ENCODE measurements around the gene COQ8A.
"Not testable (repeated sequence)": the region's sequence is repeated elsewhere in the genome, so short reads cannot be mapped to it uniquely, and the experiment has no call there.

COQ8A gene

DNA sequence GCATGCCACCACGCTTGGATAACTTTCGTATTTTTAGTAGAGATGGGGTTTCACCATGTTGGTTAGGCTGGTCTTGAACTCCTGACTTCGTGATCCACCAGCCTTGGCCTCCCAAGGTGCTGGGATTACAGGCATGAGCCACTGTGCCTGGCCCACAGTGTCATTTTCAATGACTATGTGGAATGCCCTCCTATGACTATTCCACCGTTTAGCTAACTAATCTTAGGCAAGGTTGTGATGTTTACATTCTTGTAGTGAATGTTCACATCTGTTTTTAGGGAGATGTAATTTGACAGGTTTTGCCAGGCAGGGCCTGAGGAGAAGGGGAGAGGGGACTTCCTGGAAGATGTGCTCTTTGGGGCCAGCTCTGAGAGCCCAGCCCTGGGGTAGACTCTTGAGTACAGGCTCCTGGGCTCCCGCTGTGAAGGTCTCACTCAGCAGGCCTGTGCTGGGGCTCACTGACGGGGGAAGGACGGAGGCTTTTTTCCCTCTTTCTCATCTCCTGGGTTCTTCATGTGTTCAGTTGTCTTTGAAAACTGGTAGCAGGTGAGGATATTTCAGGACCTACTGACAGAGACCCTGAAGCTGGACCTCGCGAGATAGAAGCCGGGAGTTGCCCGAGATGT lies 13.2 kb downstream of the COQ8A start:
- no peak for DNase-seq

DNA sequence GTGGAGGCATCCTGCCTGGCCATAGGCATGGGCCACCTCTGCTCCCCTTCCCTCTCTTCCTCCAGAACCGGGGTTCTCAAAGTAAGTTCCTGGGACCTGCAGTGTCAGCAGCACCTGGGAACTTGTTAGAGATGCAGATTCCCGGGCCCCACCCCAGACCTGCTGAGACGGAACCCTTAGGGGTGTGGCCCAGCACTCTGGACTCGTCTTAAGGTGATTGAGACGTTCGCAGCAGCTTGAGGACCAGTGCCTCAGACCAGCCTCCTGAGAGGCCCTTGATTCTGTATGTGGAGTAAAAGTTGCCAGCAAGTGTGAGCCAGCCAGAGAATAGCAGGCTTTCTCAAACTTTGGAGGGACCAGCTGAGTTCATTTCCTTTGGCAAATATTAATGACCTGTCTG lies 14.2 kb downstream of the COQ8A start:
- DNase-seq, result no peak

DNA sequence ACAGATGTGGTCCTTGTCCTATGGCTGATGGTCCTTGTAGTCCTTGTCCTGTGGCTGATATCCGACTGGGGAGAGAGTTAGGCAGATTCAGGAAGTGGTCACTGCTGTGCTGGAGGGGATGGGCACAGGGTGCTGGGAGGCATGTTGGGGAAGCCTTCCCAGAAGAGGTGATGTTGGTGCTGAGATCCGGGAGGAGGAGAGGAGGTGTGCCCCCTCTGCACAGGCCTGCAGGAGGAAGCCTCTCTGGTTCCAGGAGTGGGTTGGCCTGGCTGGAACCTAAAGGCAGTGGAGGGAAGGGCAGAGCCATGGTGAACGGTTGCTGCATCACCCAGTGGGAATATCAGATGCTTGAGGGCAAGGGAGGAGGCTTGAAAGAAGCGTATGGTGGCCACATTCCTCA lies 14.7 kb downstream of the COQ8A start:
- DNase-seq, result no peak

DNA sequence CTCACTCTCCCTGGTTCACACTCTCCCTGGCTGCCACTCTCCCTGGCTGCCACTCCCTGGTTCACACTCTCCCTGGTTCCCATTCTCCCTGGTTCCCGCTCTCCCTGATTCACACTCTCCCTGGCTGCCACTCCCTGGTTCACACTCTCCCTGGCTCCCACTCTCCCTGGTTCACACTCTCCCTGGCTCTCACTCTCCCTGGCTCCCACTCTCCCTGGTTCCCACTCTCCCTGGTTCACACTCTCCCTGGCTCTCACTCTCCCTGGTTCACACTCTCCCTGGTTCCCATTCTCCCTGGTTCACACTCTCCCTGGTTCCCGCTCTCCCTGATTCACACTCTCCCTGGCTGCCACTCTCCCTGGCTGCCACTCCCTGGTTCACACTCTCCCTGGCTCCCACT lies 15.8 kb downstream of the COQ8A start:
- not testable (repeated sequence) for DNase-seq

DNA sequence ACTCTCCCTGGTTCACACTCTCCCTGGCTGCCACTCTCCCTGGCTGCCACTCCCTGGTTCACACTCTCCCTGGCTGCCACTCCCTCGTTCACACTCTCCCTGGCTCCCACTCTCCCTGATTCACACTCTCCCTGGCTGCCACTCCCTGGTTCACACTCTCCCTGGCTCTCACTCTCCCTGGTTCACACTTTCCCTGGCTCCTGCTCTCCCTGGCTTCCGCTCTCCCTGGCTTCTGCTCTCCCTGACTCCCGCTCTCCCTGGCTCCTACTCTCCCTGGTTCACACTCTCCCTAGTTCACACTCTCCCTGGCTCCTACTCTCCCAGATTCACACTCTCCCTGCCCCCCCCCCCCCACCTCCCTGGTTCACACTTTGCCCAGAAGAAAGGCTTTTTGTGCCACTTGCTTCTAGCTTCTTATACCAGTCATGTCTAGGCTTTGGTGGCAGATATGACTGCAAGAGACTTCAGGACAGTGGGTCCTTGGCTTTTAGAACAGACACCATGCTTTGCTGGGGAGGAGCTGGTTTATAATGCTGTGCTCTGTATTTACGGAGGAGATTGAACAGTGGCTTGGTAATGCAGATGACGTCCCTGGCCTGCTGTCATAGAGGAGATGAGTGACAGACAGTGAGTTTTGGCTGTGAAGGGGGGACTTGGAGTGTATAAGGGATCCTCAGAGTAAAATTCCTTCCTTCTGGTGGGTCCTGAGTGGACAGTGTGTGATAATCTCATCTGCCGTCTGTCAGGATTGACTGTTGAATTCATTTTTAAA lies 17.0 kb downstream of the COQ8A start:
- no peak for DNase-seq

DNA sequence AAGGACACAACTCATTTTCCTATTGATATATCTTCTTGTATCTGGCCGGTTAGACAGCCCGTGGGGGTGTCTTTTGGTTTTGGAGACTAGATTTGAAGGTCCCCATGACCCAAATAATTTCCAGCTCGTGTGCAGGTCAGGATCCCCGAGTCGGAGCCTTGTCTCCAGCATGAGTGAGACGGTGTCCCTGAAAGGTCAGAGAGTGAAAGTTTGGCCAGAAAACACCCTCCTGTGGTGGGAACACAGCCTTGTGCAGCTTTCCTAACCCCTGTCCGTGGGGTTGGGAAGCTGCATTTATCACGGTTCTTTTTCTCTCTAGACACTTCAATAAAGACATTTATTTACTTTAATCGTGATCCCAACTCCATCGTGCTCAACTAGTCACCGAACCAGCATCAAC lies 17.6 kb downstream of the COQ8A start:
- DNase-seq, result no peak

DNA sequence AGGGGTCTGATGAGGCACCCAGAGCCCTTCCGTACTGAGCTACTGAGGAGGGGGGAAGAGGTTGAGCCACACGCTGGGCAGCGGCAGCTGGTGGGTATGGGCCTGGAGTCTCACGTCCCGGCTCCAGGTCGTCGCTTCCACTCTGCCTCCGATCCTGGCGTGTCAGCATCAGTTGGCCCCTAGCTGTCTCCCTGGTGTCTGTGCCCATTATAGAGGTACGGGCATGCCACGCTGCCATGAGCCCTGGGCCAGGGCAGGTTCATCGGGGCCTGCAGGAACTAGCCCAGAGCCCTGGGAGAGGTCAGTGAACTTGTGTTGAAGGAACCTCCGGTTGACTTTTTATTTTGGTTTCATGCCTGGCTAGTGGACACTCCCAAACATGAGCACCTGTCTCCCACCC lies 18.2 kb downstream of the COQ8A start:
- DNase-seq, result no peak

DNA sequence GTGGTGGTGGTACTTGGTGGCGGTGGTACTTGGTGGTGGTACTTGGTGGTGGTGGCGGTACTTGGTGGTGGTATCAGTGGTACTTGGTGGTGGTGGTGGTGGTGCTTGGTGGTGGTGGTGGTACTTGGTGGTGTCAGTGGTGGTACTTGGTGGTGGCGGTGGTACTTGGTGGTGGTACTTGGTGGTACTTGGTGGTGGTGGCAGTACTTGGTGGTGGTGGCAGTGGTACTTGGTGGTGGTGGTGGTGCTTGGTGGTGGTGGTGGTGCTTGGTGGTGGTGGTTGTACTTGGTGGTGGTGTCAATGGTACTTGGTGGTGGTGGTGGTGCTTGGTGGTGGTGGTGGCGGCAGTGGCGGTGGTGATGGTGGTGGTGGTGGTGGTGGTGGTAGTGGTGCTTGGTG lies 20.2 kb downstream of the COQ8A start:
- DNase-seq, result no peak

DNA sequence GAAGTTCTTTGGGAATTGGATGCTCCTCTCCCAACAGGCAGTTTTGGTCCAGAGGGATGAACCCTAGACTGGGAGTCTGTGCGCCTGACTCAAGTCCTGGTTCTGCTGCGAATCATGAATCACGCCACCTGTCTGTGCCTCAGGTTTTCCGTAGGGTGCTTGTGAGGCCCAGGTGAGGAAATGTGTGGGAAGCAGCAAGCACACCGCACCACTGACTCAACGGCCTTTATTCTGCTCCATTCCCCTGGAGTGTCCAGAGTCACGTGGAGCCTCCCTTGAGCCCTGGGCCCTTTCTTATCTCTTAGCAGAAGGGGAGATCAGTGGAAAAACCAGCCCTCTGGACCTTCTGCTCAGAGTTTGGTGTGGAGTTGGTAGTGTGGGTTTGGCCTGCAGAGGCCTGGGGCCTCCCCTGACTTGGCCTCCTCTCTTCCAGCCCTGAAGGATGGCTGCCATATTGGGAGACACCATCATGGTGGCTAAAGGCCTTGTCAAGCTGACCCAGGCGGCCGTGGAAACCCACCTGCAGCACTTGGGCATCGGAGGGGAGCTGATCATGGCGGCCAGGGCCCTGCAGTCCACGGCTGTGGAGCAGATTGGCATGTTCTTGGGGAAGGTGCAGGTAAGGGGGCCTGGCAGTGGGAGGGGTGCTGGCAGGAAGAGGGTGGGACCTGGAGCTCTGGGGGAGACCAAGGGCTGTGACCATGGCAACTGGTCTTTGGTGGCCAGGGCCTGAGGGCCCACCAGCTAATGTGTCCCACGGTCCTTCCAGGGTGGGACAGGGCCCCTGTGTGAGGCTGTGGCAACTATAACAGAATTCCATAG lies 21.1 kb downstream of the COQ8A start:
- DNase-seq, result no peak

DNA sequence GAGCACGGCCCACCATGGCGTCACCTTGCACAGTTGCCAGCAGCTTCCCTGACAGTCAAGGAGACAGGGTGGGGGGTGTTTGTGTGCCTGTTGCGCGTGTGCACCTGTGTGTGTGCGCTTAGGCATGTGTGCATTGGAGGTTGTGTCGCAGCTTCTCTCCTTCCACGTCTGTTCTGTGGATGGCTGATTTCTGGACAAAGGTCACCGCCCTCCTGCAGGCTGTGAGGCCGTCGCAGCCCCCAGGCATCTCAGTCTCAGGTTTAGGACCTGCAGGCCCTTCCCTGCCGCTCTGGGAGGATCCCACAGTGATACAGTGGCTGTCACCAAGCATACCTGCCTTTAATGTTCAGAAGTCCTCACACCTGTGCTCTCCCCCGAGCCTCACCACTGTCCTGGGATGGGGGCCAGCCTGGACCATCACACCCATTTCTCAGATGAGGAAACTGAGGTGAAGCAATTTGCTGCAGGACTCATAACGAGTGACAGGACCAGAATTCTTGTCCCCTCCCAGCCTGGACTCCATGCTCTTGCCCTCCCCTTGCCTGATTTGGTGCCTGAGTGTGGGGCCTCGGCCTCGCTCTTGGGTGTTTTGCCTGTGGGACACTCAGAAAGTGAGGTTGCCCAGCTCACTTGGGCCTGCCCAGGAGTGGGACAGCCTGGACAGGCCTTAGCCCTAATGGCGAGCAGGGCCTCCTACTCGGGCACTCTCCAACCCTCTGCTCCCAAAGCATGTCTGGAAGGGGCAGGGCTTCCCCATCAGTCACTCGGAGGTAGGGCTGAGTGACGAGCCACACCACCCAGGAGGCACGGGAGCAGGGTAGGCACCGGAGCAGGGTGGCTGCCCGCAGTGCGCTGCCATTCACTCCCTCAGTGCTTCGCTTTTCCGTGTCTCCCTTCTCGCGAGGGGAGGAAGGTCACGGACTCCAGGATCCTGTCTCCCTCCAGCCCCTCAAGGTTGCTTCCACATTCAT lies 22.6 kb downstream of the COQ8A start:
- DNase-seq, result no peak

DNA sequence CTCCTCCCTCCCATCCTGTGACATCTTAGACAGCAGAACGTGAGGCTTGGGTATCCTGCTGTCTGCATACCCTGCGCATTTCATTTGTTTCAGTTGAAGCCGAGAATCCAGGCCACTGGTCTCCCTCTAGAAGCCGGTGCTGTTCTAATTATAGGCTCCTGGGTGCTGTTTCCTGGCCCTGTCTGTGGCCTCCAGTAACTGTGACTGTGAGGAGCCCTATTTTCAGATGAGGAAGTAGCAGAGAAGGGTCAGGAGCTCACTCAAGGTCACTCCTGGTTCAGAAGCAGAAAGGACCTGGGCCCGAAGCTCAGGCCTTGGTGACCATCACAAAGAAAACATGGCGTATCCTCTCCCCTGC lies 24.0 kb downstream of the COQ8A start:
- no peak for DNase-seq

DNA sequence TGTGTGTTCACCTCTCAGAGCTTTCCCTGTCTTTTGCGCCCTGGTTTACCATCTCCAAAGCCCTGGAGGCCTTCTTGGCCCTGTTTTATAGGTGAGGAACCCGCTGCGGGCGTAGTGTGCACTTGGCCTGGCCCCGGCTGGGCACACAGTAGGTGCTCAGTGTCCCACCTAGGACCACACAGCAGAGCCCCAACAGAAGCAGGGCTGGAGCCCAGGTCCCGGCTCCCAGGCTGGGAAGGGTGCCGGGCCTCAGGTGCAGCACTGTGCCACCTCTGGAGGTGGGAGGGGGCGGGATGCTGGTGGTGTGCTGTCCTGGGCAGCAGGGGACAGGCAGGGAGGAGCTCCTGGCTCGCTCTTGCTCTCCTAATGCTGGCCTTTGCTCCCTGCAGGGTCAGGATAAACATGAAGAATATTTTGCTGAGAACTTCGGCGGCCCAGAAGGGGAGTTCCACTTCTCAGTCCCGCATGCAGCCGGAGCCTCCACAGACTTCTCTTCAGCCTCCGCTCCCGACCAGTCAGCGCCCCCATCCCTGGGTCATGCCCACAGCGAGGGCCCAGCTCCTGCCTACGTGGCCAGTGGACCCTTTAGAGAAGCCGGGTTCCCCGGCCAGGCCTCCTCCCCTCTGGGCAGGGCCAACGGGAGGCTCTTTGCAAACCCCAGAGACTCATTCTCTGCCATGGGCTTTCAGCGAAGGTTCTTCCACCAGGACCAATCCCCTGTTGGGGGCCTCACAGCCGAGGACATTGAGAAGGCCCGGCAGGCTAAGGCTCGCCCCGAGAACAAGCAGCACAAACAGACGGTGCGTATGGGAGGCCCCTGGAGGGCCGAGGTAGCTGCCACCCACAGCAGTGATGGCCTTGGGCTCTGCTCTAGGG lies 24.8 kb downstream of the COQ8A start:
- no peak for DNase-seq

DNA sequence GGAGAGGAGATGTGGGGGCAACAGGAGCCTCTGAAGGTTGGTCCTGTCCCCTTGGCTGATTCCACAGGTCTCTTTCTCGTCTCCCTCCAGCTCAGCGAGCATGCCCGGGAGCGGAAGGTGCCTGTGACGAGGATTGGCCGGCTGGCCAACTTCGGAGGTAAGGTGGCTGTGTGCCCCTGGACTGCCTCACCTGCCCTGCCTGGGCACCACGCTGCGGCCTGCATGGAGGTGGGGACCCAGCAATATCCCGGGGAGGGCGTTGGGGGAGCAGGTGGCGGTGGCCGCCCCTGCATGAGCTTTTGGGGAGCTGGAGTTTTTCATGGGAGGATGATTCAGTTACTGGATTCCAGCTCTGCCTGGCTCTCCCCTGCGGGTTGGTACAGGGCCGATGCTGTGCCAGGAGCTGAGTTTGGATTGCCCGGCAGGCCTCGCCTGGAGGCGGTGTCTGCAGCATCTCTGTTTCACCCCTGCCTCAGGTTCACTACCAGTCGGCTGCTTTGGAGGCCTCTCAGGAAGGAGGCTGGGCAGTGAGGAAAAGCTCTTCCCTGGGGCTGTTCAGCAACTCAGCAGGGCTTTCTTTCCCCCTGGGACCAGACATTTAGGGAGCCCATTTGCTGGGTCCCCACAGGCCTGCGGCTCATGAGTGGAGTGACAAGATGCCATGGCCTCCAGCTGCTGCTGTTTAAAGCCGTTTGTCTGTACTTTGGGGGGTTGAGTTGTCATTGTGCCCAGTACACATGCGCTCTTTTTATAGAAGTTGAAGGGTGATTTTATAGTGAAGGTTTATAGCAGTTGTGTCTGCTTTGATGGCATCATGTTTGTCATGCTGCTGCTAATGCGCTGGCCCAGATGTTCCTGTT lies 25.7 kb downstream of the COQ8A start:
- no peak for DNase-seq

DNA sequence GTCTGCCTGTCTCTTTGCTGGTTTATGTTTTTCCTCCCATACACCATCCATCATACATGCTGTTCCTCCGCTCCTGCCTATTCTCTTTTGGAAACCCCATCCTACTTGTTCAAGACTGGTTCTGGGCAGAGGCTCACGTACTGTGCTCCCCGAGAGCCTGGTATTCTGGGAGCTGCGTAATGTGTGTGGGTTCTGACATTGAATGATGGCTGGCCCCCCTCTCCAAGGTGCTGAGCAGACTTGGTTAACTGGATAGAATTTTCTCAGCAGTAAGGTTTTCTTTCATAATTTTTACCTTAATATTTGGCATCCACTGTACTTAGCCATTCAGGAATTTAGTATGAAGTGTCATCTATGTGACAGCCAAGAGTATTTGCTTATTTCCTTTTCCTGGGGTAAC lies 26.6 kb downstream of the COQ8A start:
- DNase-seq, result no peak

DNA sequence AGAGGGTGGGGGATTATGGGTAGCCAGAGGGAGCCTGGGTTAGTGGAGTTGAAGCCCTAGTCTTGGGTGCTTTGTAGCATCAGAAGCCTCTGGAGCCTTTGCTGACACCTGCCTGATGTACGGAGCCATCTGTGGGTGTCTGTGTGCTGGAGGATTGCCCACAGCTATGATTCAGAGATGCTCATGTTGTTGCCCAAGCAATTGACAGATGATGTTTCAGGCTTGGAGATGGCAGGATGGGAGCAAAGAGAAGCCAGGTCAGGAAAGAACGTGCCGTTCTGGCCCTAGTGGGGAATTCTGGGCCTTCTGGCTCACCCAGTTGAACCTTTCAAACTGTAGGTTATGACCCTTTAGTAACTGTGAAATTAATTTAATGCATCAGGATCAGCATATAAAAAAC lies 27.6 kb downstream of the COQ8A start:
- no peak for DNase-seq

DNA sequence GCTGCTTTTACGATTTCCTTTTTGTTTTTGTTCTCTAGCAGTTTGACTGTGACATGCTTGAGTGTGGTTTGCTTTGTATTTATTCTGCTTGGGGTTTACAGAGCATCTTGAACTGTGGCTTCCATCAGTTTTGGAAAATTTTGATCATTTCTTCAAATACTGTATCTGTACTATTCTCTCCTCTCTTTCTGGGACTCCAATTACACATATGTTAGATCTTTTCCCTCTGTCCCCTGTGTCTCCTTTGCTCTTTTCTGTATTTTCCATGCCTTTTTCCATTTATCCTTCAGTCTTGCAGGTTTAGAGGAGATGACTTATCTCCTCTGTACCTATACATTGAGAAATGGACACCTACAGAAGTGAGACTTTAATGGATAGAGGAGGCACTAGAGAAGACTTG lies 31.7 kb downstream of the COQ8A start:
- DNase-seq, result no peak

DNA sequence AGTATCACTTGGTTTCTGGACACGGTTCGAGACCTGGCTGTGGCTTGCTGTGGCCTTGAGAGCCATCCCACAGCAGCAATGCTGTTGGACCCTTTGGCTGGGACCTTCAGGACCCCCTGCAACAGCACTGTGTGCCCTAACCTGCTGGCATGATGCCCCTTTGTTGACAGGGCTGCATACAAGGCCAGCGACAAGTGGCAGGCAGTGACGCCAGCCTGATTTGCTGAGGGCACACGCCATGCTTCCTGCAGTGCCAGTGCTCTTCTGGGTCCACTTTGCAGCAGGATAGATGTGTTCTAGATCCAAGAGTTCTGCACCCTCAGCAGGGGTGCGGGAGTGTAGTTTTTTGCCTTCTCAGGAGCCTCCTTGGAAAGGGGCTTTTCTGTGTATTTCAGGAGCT lies 32.8 kb downstream of the COQ8A start:
- no peak for DNase-seq

DNA sequence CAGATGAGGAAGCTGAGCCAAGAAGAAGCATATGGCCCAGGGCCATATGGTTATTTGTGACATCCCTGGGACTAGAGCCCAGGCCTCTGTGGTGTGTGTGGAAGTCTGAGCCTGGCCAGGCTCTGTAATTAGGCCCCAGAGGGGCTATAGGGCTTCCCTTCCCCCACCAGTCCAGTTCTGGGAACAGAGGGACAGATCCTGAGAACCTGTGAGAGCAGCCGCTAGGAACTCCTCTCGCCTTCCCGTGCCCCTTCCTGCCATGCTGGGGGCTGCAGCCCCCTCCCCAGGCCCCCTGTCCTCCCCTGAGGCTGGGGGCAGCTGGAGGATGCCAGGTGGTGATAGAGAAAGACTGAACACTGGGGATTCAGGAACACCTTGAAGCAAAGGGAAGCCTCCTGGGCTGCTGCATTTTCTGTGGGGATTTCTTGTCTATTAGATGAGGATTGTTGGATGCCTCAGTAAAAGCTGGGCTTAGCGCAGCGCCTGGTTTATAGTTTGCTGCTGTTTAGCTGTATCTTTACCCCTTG lies 33.3 kb downstream of the COQ8A start:
- no peak for DNase-seq

DNA sequence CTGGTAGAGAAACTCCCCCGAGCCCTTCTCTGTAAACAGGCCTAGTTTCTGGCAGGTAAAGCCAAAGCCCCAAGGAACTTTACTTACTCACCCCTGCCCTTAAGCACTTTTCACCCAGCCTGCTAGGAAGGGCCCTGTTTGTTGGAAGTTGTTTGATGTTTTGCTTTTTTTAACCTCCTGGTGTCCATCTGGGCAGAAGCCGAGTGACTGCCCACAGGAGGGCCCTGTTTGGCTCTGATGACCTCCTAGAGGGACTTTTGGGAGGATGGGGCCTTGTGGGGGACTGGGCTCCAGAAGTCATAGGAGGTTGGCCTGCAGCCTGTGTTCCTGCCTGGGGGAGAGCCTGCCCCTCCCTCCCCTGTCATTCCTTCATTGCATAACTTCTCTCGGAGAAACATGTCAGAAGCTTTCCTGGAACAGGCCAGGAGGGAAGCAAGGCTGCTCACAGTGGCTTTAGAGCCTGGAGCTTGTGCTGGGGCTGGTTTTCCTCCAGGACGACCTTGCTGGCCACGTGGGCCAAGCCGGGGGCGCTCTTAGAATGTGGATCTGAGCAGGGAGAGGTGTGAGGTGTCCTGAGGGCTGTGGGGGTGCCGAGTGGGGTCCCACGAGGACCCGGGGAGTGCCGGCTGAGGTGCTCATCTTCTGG lies 33.9 kb downstream of the COQ8A start:
- DNase-seq, result no peak
